Hair follicle dermal papilla cell (primary cell): ENCODE measurements around the gene SDC1. TPM values are rescaled to one million over a fixed set of nuclear protein-coding genes. Genes with fewer than 3 reads are reported as not detected.

Experiments used
- small RNA-seq: library from RNA; depleted of rRNA; stranded (forward); fragments of <200 nt; gene quantifications from one replicate; pipeline ENCODE3, GENCODE V24; 2012
- total RNA-seq: library from RNA; depleted of rRNA; stranded (reverse); fragments of >200 nt; gene quantifications from 2 replicates; pipeline ENCODE4 v1.2.3, GENCODE V29; 2012

Gene SDC1, protein sequence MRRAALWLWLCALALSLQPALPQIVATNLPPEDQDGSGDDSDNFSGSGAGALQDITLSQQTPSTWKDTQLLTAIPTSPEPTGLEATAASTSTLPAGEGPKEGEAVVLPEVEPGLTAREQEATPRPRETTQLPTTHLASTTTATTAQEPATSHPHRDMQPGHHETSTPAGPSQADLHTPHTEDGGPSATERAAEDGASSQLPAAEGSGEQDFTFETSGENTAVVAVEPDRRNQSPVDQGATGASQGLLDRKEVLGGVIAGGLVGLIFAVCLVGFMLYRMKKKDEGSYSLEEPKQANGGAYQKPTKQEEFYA
- total RNA-seq: 69.8 and 152 TPM in 2 replicates

DNA sequence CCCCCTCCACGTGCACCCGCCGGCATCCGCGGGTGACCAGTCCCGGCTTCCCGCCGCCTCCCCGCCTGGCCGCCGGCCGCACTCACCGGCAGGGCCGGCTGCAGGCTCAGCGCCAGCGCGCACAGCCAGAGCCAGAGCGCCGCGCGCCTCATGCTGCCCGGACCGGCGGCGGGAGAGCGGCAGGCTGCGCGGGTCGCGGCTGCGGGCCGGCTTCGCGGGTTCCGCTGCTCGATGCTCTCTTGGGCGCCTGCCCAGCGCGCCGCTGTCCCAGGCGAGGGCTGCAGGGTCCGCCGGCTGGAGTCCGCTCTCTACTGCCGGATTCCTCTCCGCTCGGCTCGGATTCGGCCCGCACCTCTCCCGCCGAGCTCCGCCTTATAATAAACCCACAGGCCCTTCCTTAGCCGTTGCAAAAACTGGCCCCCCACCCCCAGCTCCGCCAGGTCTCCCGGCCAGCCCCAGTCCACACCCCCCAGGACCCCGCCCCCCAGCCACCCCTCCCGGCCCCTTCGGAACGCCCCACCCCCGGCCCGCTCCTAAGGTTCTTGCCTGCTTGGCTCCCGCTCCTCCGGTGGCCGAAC lies at the start of gene SDC1:
SDC1 (minus strand) TSS at position 415 of the 578 bp plus-strand sequence; CDS start at position 152, 263 bp downstream.

Small RNAs within 50 kb of the gene (small RNA-seq; reads per million reads assigned to genes)
- gene RN7SL140P (not detected), gene RNU6-961P (not detected), gene RNU7-113P (not detected)

Other genes with a start within 250 kb of the SDC1 start
- gene WDR35, start 235.0 kb downstream of the SDC1 start, total RNA-seq: 15.1 and 18.3 TPM in 2 replicates
- 2.2 and 2.3 TPM in 2 replicates for gene MATN3, start 212.5 kb downstream of the SDC1 start, total RNA-seq
- 190 and 210 TPM in 2 replicates for gene LAPTM4A, start 173.5 kb downstream of the SDC1 start, total RNA-seq
- 42.0 and 54.8 TPM in 2 replicates for gene PUM2, start 125.7 kb upstream of the SDC1 start, total RNA-seq
- gene RHOB, start 221.9 kb upstream of the SDC1 start, total RNA-seq: 152 and 153 TPM in 2 replicates